ENCODE data around the gene OPCML. TPM values are rescaled to one million over a fixed set of nuclear protein-coding genes. Genes with fewer than 3 reads are reported as not detected.

OPCML gene
- total RNA-seq, 1 donor from 2014 or later: not detected

GRCh38 chr11:132782102-132782501 is 750.2 kb downstream of the OPCML start:
- no peak for DNase-seq (ENCODE audit: extremely low spot score in 2 of 2)
- intact Hi-C loops (cut with DNase I): no loop called here
- Histone ChIP-seq H3K4me3 (no peak overlapping the region), H3K36me3 (no peaks in the 10 kb centered on the region), H3K27me3 (no peaks in the 10 kb centered on the region), H3K9me3 (no peaks in the 10 kb centered on the region), H3K27ac (no peak overlapping the region), H3K4me1 (no peaks in the 10 kb centered on the region)
- TF ChIP-seq POLR2A (IDR thresholded peaks at IDR 0.05) (no peak), POLR2AphosphoS5 (IDR thresholded peaks at IDR 0.05; ENCODE audit: insufficient read depth in 1 of 2, low read depth in 1 of 2) (no peak), CTCF (IDR thresholded peaks at IDR 0.05) (no peak)

DNA sequence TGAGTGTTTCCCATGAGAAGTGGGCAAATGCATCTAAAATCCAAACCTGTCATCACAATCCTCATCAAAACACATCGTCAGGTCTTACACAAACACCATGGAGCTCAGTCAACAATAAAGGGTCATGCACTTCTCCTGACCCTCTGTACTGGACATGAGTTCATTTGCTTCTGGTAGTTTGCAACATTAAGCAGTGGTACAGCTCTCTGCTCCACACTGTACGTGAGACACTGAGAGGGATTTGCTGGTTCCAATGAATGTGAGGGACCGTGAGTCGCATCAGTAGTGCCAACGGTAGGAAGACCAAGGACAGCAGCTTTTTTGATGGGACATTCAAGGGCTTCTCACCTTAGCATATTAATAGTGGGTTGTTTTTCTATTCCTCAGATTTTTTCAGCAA is 752.3 kb downstream of the OPCML start:
- no peak for TF ChIP-seq POLR2A (IDR thresholded peaks at IDR 0.05)
- no peak for TF ChIP-seq CTCF (IDR thresholded peaks at IDR 0.05)
- TF ChIP-seq POLR2AphosphoS5 (IDR thresholded peaks at IDR 0.05; ENCODE audit: insufficient read depth in 1 of 2, low read depth in 1 of 2): no peak
- H3K4me1 ChIP-seq: no peaks in the 10 kb centered on the region
- no peaks in the 10 kb centered on the region for H3K9me3 ChIP-seq
- DNase-seq (ENCODE audit: extremely low spot score in 2 of 2): no peak
- H3K27me3 ChIP-seq: no peaks in the 10 kb centered on the region
- no peak overlapping the region for H3K4me3 ChIP-seq
- H3K27ac ChIP-seq: no peak overlapping the region
- intact Hi-C loops (cut with DNase I): no loop called here
- no peaks in the 10 kb centered on the region for H3K36me3 ChIP-seq

DNA sequence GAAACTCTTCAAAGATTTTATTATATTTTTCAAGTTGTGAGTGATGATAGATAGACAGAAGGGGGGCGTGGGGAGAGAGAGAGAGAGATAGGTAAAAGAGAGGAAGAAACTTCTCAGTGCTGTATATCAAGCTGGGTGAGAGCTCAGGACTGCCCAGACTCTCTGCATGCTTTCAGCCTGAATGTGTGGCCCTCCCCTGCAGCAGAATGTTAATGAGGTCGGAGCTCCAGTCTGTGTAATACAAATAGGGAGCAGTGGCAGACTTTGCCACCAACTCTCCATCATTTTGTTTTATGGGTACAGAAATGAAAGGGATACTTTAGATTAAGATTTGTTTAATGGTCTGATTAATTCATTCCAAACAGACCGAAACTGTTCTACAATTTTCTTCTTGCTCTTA is 752.8 kb downstream of the OPCML start:
- intact Hi-C loops (cut with DNase I): no loop called here
- no peaks in the 10 kb centered on the region for H3K9me3 ChIP-seq
- H3K4me3 ChIP-seq: no peak overlapping the region
- no peaks in the 10 kb centered on the region for H3K36me3 ChIP-seq
- H3K27ac ChIP-seq: no peak overlapping the region
- no peak for DNase-seq (ENCODE audit: extremely low spot score in 2 of 2)
- H3K27me3 ChIP-seq: no peaks in the 10 kb centered on the region
- H3K4me1 ChIP-seq: no peaks in the 10 kb centered on the region
- TF ChIP-seq POLR2A (IDR thresholded peaks at IDR 0.05) (no peak), CTCF (IDR thresholded peaks at IDR 0.05) (no peak), POLR2AphosphoS5 (IDR thresholded peaks at IDR 0.05; ENCODE audit: insufficient read depth in 1 of 2, low read depth in 1 of 2) (no peak)

DNA sequence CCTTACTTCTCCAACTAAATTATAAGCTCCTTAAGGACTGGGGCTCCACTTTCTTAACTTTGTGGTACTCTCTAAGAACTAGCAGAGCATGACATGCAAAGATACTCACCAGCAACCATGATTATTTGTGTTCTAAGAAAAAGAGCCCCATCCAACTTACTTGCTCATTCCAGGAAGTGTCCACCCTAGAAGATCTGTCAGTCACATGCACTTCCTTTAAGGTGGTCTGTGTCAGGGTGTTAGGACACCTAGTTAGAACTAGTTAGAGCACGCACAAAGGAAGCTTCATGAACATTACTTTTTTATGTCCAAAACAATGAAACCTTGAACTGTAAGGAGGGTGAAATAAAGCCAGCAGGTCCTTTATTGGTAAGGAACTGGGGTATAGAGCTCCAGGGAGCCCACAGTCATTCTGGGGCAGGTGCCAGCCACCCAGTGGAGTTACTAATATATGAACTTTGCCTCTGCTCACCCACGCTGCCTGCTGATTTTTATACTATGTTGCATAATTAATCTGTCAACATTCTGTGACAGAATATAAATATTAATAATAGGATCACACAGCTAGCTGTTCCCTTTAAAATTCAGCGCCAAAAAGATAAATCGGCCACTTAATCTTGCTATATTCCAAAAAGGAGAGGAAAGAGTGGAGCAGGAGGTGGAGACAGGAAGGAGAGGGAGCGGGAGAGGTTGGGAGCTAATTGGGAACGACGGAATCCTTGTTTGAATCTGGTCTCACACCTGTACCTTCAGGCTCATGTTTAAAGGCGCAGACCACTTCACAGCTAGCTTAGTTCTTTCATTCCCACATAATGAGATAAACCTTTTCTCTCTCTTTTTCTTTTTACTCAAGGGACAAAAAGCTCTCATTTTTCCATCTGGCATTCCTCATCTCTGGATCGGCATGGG is 755.0 kb downstream of the OPCML start:
- H3K4me1 ChIP-seq: no peaks in the 10 kb centered on the region
- H3K27me3 ChIP-seq: no peaks in the 10 kb centered on the region
- TF ChIP-seq CTCF (IDR thresholded peaks at IDR 0.05) (no peak), POLR2AphosphoS5 (IDR thresholded peaks at IDR 0.05; ENCODE audit: insufficient read depth in 1 of 2, low read depth in 1 of 2) (no peak), POLR2A (IDR thresholded peaks at IDR 0.05) (no peak)
- no peak for DNase-seq (ENCODE audit: extremely low spot score in 2 of 2)
- H3K27ac ChIP-seq: no peak overlapping the region
- no peaks in the 10 kb centered on the region for H3K36me3 ChIP-seq
- no peaks in the 10 kb centered on the region for H3K9me3 ChIP-seq
- no peak overlapping the region for H3K4me3 ChIP-seq
- intact Hi-C loops (cut with DNase I): no loop called here

DNA sequence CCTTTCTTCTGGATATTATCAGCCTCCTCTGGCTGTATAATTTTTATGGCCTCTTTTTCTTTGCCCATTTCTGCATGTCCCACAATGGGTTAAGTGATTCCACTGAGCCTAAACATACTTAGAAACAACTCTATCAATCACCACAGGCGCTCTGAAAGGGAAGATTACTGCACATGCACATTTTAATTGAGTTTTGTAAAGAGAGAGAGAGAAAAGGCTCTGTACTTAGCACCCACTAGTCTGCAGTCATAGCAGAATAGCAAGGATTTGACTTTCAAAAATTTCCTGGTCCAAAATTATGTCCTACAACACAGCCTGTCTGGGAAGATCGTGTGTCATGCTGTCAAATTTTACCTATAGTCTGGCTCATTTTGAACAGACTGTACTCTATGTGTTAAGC is 758.5 kb downstream of the OPCML start:
- no peaks in the 10 kb centered on the region for H3K9me3 ChIP-seq
- no peak for DNase-seq (ENCODE audit: extremely low spot score in 2 of 2)
- H3K27ac ChIP-seq: no peak overlapping the region
- TF ChIP-seq POLR2A (IDR thresholded peaks at IDR 0.05): no peak
- TF ChIP-seq POLR2AphosphoS5 (IDR thresholded peaks at IDR 0.05; ENCODE audit: insufficient read depth in 1 of 2, low read depth in 1 of 2): no peak
- no peak for TF ChIP-seq CTCF (IDR thresholded peaks at IDR 0.05)
- no peak overlapping the region for H3K4me3 ChIP-seq
- no peaks in the 10 kb centered on the region for H3K27me3 ChIP-seq
- intact Hi-C loops (cut with DNase I): no loop called here
- H3K36me3 ChIP-seq: no peaks in the 10 kb centered on the region
- H3K4me1 ChIP-seq: no peaks in the 10 kb centered on the region

All from vagina (tissue), 2 donors.